GM19238 (cell line): ENCODE measurements around the gene DAGLA.
"Not testable (repeated sequence)": the region's sequence is repeated elsewhere in the genome, so short reads cannot be mapped to it uniquely, and the experiment has no call there.

Experiments used
- DNase-seq: peaks from one replicate; pipeline ENCODE4 v3.0.0; 2011; ENCODE audit warnings: low spot score; ENCODE audit not compliant: insufficient read length

DAGLA gene

GRCh38 chr11:61666684-61667297 is 13.4 kb upstream of the DAGLA start:
- DNase-seq = no peak

GRCh38 chr11:61667684-61668305 is 12.4 kb upstream of the DAGLA start:
- no peak for DNase-seq

GRCh38 chr11:61669417-61669816 is 10.8 kb upstream of the DAGLA start:
- no peak for DNase-seq

- DNase-seq = no peak
Measured at GRCh38 chr11:61670626-61671025, 9.6 kb upstream of the DAGLA start.

GRCh38 chr11:61671527-61671926 is 8.7 kb upstream of the DAGLA start:
- DNase-seq = no peak

DNA sequence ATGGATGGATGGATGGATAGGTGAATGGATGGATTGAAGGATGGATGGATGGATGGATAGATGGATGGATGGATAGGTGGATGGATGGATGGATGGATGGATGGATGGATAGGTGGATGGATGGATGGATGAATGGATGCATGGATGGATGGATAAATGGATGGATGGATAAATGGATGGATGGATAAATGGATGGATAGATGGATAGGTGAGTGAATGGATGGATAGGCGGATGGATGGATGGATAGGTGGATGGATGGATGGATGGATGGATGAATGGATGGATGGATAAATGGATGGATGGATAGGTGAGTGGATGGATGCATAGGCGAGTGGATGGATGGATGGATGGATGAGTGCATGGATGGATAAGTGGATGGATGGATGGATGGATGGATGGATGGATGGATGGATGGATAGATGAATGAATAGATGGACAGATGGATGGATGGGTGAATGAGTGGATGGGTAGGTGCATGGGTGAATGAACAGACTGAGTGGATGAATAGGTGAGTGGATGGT is 6.2 kb upstream of the DAGLA start:
- not testable (repeated sequence) for DNase-seq

GRCh38 chr11:61675826-61676225 is 4.4 kb upstream of the DAGLA start:
- no peak for DNase-seq

- no peak for DNase-seq
Measured at GRCh38 chr11:61679296-61679695, 895 bp upstream of the DAGLA start.

GRCh38 chr11:61680622-61681221 is 531 bp downstream of the DAGLA start:
- DNase-seq = no peak

DNA sequence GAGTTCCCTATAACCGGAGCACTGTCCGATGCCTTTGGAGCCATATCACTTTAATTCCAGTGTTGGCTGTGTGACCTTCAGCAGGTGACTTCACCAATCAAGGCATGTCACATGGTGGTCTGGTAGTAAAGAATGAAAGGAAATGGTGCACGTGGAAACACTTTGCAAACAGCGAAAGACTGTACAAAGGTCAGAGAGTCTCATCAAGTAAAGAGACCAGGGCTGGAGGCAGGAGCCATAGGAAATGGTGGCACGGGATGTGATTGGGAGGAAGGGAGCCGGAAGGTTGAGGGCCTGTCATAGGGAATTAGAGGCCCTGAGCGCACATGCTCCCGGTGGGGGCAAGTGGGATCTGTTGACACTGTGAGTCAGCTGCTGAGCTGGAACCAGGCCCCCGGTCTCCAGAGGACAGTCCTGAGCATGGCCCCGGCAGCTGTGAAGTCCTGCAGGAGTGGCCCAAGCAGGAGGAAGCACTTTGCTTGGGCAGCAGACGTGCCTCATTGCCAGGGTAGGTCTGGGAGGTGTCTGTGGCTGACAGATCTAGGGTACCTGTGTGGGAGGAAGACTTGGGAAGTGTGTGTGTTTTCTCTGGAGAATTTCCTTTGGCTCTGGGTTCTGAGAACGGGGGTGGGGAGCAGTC is 2.0 kb downstream of the DAGLA start:
- DNase-seq = no peak

GRCh38 chr11:61682906-61683675 is 2.9 kb downstream of the DAGLA start:
- no peak for DNase-seq

- no peak for DNase-seq
Measured at GRCh38 chr11:61683961-61684869, 4.0 kb downstream of the DAGLA start.

GRCh38 chr11:61684870-61685616 is 4.9 kb downstream of the DAGLA start:
- DNase-seq = no peak

GRCh38 chr11:61685617-61685967 is 5.4 kb downstream of the DAGLA start:
- DNase-seq = no peak

GRCh38 chr11:61686066-61686465 is 5.9 kb downstream of the DAGLA start:
- no peak for DNase-seq

DNA sequence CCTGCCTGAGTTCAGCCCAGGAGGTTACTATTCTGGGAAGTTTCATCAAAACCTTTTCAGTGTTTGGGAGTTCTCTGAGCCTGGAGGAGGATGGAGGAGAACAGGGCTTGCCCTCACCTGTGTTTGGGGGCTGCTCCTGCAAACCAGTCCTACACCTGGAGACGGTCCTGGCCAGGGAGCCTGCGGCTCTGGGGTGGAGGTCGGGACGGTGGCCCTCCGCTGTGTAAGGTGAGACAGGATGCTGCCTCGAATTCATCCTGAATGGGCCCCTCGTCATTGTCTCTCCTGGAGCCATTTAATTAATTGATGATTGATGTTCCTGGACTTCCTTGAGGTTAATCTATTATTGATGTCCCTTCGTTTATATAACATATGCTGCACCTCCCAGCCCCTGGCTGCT is 6.3 kb downstream of the DAGLA start:
- DNase-seq = no peak

DNA sequence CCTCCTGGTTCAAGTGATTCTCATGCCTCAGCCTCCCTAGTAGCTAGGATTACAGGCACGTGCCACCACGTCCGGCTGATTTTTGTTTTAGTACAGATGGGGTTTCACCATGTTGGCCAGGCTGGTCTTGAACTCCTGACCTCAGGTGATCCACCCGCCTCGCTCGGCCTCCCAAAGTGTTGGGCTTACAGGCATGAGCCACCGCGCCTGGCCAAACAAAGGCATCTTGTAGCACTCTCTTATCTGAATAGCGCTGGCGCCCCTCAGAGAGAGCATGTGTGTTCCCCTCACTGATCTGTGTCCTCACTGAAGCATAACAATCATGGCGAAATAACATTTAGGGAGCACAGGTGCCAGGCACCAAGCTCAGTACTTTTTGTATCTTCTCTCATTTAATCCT is 7.2 kb downstream of the DAGLA start:
- no peak for DNase-seq

- DNase-seq = no peak
Measured at GRCh38 chr11:61688365-61689163, 8.4 kb downstream of the DAGLA start.

GRCh38 chr11:61689164-61689496 is 8.9 kb downstream of the DAGLA start:
- DNase-seq = no peak
